HepG2 (cell line): ENCODE data around the gene SAMD4B. TPM values are rescaled to one million over a fixed set of nuclear protein-coding genes. Genes with fewer than 3 reads are reported as not detected.

Experiments used
- ARNT2 ChIP-seq: sonication (generic); formaldehyde crosslinking; IDR thresholded peaks from 2 replicates; pipeline ENCODE4 v1.8.0; 2022; ENCODE audit warnings: mild to moderate bottlenecking, low read depth, missing genetic modification reagents, moderate library complexity
- ATM ChIP-seq: fragments of 450-650 bp; IDR thresholded peaks from 2 replicates; pipeline ENCODE4 v1.7.1; 2017; ENCODE audit warnings: mild to moderate bottlenecking, borderline replicate concordance
- DNMT1 ChIP-seq: sonication (generic); formaldehyde crosslinking; IDR thresholded peaks from 2 replicates; pipeline ENCODE4 v1.5.1; 2020; ENCODE audit warnings: mild to moderate bottlenecking, missing genetic modification reagents
- EED ChIP-seq: sonication (generic); formaldehyde crosslinking; IDR thresholded peaks from 2 replicates; pipeline ENCODE4 v1.5.0; 2020; ENCODE audit warnings: mild to moderate bottlenecking, missing genetic modification reagents
- IRF2 ChIP-seq: IDR thresholded peaks from 2 replicates; pipeline ENCODE4 v1.6.1; 2018; ENCODE audit warnings: missing genetic modification reagents, missing compliant biosample characterization
- NFRKB ChIP-seq: fragments of 450-650 bp; IDR thresholded peaks from 2 replicates; pipeline ENCODE4 v1.6.1; 2017
- NR1H2 ChIP-seq: sonication (generic); formaldehyde crosslinking; IDR thresholded peaks from 2 replicates; pipeline ENCODE4 v1.8.1; 2022; ENCODE audit warnings: low read depth, missing genetic modification reagents, borderline replicate concordance
- PPARG ChIP-seq: conservative IDR thresholded peaks from 2 replicates; pipeline ENCODE4 v1.6.1; 2016; ENCODE audit warnings: missing biosample characterization, missing genetic modification reagents
- RFX5 ChIP-seq: IDR thresholded peaks from 2 replicates; pipeline ENCODE4 v1.6.1; 2011; ENCODE audit warnings: low read depth, low read length, improper control_type of control experiment
- ZBTB7A ChIP-seq: sonication (generic); formaldehyde crosslinking; IDR thresholded peaks from 2 replicates; pipeline ENCODE4 v1.8.0; 2022; ENCODE audit warnings: mild to moderate bottlenecking, missing genetic modification reagents
- ZNF138 ChIP-seq: sonication (generic); formaldehyde crosslinking; IDR thresholded peaks from 2 replicates; pipeline ENCODE4 v1.5.0; 2020; ENCODE audit warnings: mild to moderate bottlenecking, low read depth, missing genetic modification reagents
- ZNF598 ChIP-seq: sonication (generic); formaldehyde crosslinking; IDR thresholded peaks from 2 replicates; pipeline ENCODE4 v1.5.1; 2020; ENCODE audit warnings: mild to moderate bottlenecking, missing genetic modification reagents, borderline replicate concordance
- polyA plus RNA-seq, 8 experiments: library from polyadenylated mRNA; depleted of rRNA in 3 of 8; stranded (reverse) in 7 of 8; unstranded in 1 of 8; fragments of >200 nt; fragmentation: Illumina TruSeq in 4 of 8; extraction: Trizol in 4 of 8; gene quantifications; 2 replicates each; pipeline versions ENCODE4 v1.2.1 to v1.2.3, GENCODE V29; 2011 to 2016; ENCODE audit warnings: low read depth in 4 of 8, missing spikeins in 1 of 8, mixed read lengths in 1 of 8; ENCODE audit not compliant: insufficient read depth in 1 of 8
- total RNA-seq, 5 experiments: library from RNA; depleted of rRNA; stranded (reverse); fragments of >200 nt; fragmentation: Illumina TruSeq; extraction: Trizol; gene quantifications; 2 replicates each; pipeline ENCODE4 v1.2.3, GENCODE V29; 2016; ENCODE audit warnings: low read depth in 1 of 5
- TF ChIP-seq, protein P1 (sequence below): sonication (generic); formaldehyde crosslinking; IDR thresholded peaks from 2 replicates; pipeline ENCODE4 v1.4.0; 2020; ENCODE audit warnings: missing genetic modification reagents, borderline replicate concordance
- TF ChIP-seq, protein P2 (sequence below): sonication (generic); formaldehyde crosslinking; IDR thresholded peaks from 2 replicates; pipeline ENCODE4 v1.5.0; 2020; ENCODE audit warnings: missing genetic modification reagents, mild to moderate bottlenecking, borderline replicate concordance
- TF ChIP-seq, protein P3 (sequence below): sonication (generic); formaldehyde crosslinking; IDR thresholded peaks from 2 replicates; pipeline ENCODE4 v1.8.0; 2022; ENCODE audit warnings: mild to moderate bottlenecking, missing genetic modification reagents, moderate library complexity
- TF ChIP-seq, protein P4 (sequence below): sonication (generic); formaldehyde crosslinking; IDR thresholded peaks from 2 replicates; pipeline ENCODE4 v1.4.0; 2020; ENCODE audit warnings: mild to moderate bottlenecking, missing genetic modification reagents

SAMD4B gene
- total and polyA plus RNA-seq, 2 of the 13 experiments (the other 11 are each of a cell fraction or from before 2014, with no cell fraction given): 26.0 to 31.8 TPM

DNA sequence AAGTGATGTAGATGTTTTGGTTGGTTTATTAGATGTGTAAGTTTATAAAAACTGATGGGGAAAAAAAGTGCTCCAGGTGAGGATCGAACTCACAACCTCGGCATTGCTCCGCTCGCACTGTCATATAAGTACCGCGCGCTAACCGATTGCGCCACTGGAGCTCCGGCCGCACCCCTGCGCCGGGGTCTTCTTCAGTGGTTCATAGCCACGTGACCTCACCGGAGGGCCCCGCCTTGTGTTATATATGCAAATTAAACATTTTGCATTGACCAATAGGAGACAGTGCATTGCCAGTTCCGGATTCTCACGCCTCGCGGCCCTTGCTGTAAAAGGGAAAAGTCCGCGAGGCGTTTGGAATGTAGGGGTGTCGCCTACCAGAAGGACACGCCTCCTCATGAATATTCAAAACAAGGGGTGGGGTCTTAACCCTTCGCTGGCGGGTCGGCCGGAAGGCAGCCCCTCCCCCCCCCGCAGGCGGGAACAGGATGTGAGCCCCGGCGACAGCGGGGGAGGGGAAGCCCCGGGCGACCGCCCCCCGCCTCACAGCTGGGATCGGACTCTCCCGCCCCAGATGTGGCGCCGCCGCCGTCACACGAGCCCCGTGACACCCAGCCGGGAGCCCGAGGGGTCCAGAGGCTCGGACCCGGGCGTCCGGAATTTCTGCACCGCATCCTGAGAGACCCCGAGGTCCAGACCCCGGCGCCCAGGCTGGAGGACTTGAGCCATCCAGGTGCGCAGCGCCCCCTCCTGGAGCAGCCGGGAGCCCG is 70.1 kb downstream of the SAMD4B start, which contains the start of gene PLEKHG2 (continued):
- TF ChIP-seq, protein P1, sequence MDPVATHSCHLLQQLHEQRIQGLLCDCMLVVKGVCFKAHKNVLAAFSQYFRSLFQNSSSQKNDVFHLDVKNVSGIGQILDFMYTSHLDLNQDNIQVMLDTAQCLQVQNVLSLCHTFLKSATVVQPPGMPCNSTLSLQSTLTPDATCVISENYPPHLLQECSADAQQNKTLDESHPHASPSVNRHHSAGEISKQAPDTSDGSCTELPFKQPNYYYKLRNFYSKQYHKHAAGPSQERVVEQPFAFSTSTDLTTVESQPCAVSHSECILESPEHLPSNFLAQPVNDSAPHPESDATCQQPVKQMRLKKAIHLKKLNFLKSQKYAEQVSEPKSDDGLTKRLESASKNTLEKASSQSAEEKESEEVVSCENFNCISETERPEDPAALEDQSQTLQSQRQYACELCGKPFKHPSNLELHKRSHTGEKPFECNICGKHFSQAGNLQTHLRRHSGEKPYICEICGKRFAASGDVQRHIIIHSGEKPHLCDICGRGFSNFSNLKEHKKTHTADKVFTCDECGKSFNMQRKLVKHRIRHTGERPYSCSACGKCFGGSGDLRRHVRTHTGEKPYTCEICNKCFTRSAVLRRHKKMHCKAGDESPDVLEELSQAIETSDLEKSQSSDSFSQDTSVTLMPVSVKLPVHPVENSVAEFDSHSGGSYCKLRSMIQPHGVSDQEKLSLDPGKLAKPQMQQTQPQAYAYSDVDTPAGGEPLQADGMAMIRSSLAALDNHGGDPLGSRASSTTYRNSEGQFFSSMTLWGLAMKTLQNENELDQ: no peak
- TF ChIP-seq ARNT2 (CRISPR knock-in tag) (0 out of 2 replicates have a peak, but pooled peaks have one; percentile 41), DNMT1 (CRISPR knock-in tag) (no peak), ZBTB7A (CRISPR knock-in tag) (peak; percentile 80), IRF2 (CRISPR knock-in tag) (peak; percentile 55; the same call in 1 of the 2 replicates), EED (CRISPR knock-in tag) (no peak), ZNF598 (CRISPR knock-in tag) (no peak), RFX5 (peak; percentile 21; the same call in 1 of the 2 replicates), NR1H2 (no peak), ZNF138 (CRISPR knock-in tag) (no peak), PPARG (CRISPR knock-in tag) (peak; percentile 55; the same call in 1 of the 2 replicates), ATM (no peak), NFRKB (no peak)
- TF ChIP-seq, protein P2, sequence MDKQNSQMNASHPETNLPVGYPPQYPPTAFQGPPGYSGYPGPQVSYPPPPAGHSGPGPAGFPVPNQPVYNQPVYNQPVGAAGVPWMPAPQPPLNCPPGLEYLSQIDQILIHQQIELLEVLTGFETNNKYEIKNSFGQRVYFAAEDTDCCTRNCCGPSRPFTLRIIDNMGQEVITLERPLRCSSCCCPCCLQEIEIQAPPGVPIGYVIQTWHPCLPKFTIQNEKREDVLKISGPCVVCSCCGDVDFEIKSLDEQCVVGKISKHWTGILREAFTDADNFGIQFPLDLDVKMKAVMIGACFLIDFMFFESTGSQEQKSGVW (CRISPR knock-in tag): no peak
- TF ChIP-seq, protein P3, sequence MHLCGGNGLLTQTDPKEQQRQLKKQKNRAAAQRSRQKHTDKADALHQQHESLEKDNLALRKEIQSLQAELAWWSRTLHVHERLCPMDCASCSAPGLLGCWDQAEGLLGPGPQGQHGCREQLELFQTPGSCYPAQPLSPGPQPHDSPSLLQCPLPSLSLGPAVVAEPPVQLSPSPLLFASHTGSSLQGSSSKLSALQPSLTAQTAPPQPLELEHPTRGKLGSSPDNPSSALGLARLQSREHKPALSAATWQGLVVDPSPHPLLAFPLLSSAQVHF (CRISPR knock-in tag): no peak
- TF ChIP-seq, protein P4, sequence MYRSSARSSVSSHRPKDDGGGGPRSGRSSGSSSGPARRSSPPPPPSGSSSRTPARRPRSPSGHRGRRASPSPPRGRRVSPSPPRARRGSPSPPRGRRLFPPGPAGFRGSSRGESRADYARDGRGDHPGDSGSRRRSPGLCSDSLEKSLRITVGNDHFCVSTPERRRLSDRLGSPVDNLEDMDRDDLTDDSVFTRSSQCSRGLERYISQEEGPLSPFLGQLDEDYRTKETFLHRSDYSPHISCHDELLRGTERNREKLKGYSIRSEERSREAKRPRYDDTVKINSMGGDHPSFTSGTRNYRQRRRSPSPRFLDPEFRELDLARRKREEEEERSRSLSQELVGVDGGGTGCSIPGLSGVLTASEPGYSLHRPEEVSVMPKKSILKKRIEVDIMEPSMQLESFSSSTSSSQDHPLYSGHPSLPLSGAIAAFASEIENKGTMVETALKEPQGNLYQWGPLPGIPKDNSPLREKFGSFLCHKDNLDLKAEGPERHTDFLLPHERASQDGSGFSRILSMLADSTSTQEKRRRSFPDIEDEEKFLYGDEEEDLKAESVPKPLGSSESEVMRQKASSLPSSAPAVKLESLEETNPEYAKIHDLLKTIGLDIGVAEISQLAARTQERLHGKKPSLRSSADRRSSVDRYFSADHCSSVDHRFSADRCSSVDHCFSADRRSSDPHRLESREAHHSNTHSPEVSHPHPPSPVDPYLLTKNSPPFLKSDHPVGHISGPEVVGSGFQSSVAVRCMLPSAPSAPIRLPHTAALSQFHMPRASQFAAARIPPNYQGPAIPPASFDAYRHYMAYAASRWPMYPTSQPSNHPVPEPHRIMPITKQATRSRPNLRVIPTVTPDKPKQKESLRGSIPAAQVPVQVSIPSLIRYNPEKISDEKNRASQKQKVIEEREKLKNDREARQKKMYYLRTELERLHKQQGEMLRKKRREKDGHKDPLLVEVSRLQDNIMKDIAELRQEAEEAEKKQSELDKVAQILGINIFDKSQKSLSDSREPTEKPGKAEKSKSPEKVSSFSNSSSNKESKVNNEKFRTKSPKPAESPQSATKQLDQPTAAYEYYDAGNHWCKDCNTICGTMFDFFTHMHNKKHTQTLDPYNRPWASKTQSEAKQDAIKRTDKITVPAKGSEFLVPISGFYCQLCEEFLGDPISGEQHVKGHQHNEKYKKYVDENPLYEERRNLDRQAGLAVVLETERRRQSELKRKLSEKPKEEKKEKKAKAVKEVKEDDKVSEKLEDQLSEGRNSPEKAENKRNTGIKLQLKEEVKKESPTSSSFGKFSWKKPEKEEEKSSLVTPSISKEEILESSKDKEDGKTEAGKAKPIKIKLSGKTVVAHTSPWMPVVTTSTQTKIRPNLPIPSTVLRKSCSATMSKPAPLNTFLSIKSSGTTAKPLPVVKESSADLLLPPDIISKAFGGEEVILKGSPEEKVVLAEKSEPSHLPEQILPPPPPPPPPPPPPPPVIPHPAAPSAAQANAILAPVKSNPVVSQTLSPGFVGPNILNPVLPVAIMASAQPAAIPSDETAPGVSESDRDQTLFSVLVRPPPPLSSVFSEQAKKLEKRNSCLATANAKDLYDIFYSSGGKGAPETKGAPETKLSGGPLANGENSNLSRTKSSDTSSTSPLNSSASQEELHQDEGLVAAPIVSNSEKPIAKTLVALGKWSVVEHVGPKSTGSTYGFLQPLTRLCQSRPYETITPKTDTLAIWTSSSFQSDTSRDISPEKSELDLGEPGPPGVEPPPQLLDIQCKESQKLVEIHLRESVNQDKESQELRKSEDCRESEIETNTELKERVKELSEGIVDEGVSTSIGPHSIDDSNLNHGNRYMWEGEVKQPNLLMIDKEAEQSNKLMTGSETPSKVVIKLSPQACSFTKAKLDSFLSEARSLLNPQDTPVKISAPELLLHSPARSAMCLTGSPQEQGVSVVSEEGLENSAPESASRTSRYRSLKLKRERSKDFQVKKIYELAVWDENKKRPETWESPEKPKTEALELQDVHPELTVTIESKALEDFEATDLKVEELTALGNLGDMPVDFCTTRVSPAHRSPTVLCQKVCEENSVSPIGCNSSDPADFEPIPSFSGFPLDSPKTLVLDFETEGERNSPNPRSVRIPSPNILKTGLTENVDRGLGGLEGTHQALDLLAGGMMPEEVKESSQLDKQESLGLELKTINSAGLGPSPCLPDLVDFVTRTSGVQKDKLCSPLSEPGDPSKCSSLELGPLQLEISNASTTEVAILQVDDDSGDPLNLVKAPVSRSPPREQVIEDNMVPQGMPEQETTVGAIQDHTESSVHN (CRISPR knock-in tag): 0 out of 2 replicates have a peak, but pooled peaks have one; percentile 63
